Gastroesophageal sphincter (tissue), 4 donors: Measurements from ENCODE around the gene L1CAM. TPM values are rescaled to one million over a fixed set of nuclear protein-coding genes. Genes with fewer than 3 reads are reported as not detected.

Experiments
- ATAC-seq: fragments of 150-250 bp; one replicate; pipeline ENCODE4 v1.9.1; 2016; ENCODE audit warnings: mild to moderate bottlenecking, moderate library complexity
- H3K27ac ChIP-seq, 4 donors: fragments of 200-600 bp; sonication (generic) in 3 of 4; 1 replicate in 3 of 4; 2 replicates in 1 of 4; pipeline ENCODE4 v1.5.1; 2016 to 2019
- H3K27me3 ChIP-seq: fragments of 200-600 bp; sonication (generic); one replicate; pipeline ENCODE4 v1.5.1; 2019
- H3K36me3 ChIP-seq, 2 donors: fragments of 200-600 bp; sonication (generic); one replicate each; pipeline ENCODE4 v1.5.1; 2019; ENCODE audit warnings: control low read depth in 1 of 2
- H3K4me1 ChIP-seq, 3 donors: fragments of 200-600 bp; sonication (generic); 1 replicate in 2 of 3; 2 replicates in 1 of 3; pipeline ENCODE4 v1.5.1; 2016 to 2019; ENCODE audit warnings: control low read depth in 2 of 3
- H3K4me3 ChIP-seq, 2 donors: fragments of 200-600 bp; sonication (generic); one replicate each; pipeline ENCODE4 v1.5.1; 2019; ENCODE audit warnings: mild to moderate bottlenecking in 1 of 2, moderate library complexity in 1 of 2
- H3K9me3 ChIP-seq, 3 donors: fragments of 200-600 bp; sonication (generic); one replicate each; pipeline ENCODE4 v1.5.1; 2017 to 2019; ENCODE audit warnings: control low read depth in 2 of 3
- EP300 ChIP-seq: sonication (generic); formaldehyde crosslinking; IDR thresholded peaks from one replicate; pipeline ENCODE4 v1.6.1; 2017; ENCODE audit warnings: antibody characterized with exemption, mild to moderate bottlenecking
- POLR2A ChIP-seq, 2 donors: fragments of 450-650 bp; IDR thresholded peaks; one replicate each; pipeline ENCODE4 v1.6.1; 2017; ENCODE audit warnings: antibody characterized with exemption in 2 of 2, mild to moderate bottlenecking in 2 of 2, moderate library complexity in 1 of 2
- POLR2AphosphoS5 ChIP-seq: sonication (generic); formaldehyde crosslinking; IDR thresholded peaks from one replicate; pipeline ENCODE4 v1.6.1; 2017; ENCODE audit warnings: antibody characterized with exemption
- WGBS, 2 donors: methylation state at CpG; one replicate each; pipeline ENCODE4 v1.1.5; 2018; ENCODE audit warnings: low coverage in 1 of 2; 5-methylcytosine and 5-hydroxymethylcytosine counted together
- total RNA-seq, 4 donors: library from RNA; depleted of rRNA; stranded (reverse); fragments of >200 nt; gene quantifications; one replicate each; pipeline ENCODE4 v1.1.0, GENCODE V29; 2016
- TF ChIP-seq, protein P1 (sequence below), 4 experiments: fragments of 200-600 bp in 2 of 4; fragments of 450-650 bp in 2 of 4; sonication (generic) in 1 of 4; IDR thresholded peaks; one replicate each; pipeline ENCODE4 v1.5.1; 2017 to 2019; ENCODE audit warnings: antibody characterized with exemption in 4 of 4, mild to moderate bottlenecking in 2 of 4, moderate library complexity in 2 of 4

The L1CAM gene
- total RNA-seq, 4 donors from 2014 or later, result 16.2 to 53.3 (median 26.7) TPM

DNA sequence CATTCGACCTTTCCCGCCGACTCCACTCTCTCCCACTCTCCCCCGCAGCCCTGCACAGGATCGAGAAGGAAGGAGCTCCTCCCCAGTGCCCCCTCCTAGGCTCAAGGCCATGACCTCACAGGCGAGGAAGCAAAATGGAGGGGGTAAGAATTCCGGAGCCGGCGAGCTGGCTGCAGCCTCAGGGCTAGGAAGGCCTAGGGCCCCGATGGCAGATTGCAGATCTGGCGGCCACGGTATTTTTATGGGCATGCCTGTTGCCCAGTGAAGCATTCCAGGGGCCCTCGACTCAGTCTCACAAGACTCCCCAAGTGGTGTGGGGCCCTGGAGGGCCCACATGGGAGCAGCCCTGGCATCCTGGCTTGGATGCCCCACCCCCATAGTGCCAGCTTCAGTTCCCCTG lies 942 bp upstream of the L1CAM start:
- TF ChIP-seq, protein P1, sequence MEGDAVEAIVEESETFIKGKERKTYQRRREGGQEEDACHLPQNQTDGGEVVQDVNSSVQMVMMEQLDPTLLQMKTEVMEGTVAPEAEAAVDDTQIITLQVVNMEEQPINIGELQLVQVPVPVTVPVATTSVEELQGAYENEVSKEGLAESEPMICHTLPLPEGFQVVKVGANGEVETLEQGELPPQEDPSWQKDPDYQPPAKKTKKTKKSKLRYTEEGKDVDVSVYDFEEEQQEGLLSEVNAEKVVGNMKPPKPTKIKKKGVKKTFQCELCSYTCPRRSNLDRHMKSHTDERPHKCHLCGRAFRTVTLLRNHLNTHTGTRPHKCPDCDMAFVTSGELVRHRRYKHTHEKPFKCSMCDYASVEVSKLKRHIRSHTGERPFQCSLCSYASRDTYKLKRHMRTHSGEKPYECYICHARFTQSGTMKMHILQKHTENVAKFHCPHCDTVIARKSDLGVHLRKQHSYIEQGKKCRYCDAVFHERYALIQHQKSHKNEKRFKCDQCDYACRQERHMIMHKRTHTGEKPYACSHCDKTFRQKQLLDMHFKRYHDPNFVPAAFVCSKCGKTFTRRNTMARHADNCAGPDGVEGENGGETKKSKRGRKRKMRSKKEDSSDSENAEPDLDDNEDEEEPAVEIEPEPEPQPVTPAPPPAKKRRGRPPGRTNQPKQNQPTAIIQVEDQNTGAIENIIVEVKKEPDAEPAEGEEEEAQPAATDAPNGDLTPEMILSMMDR (IDR thresholded peaks at IDR 0.05), result no peak
- no peak for TF ChIP-seq EP300
- no peak for TF ChIP-seq POLR2A (IDR thresholded peaks at IDR 0.05)
- TF ChIP-seq POLR2AphosphoS5, result no peak
- Histone ChIP-seq H3K4me3 (no peak overlapping the region), H3K27ac (peak overlapping the region in 2 of 4 donors; percentile 53 to 73), H3K27me3 (peaks cover 52% of the 10 kb centered on the region), H3K9me3 (no peaks in the 10 kb centered on the region), H3K36me3 (no peaks in the 10 kb centered on the region), H3K4me1 (peaks cover 0 to 16% (median 4%) of the 10 kb centered on the region in 3 donors)
- WGBS, 2 donors, result no CpG with 5 or more reads among the region's 13 CpGs
- ATAC-seq, result no peak

DNA sequence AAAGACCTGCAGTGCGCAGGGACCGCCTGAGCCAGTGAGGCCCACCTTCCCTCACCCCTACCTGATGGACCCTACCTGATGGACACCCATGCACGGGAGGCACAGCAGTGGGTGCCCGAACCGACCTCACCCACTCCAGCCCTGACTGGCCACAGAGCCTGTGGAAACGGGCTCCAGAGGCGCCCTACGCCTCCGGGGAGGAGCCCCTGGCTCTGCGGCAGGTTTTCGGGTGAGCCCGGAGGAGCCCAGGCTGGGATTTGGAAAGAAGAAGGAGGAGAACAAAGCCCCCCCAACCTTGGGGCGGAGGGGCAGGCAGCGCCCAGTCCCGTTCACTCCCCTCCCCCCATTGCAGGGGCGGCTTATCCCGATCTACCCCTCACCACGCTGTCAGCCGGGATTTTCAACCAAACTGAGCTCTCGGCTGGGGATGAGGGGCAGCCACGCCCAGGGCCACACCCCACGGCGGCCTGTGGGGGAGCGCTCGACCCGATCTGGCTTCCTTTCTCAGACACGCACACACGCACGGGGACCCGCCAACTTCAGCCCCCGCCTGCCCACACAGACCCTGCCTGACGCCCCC lies 675 bp downstream of the L1CAM start:
- peak overlapping the region in 1 of 2 donors; percentile 42 for H3K4me3 ChIP-seq
- no peaks in the 10 kb centered on the region for H3K36me3 ChIP-seq
- no CpG with 5 or more reads among the region's 32 CpGs for WGBS, 2 donors
- H3K9me3 ChIP-seq, result no peaks in the 10 kb centered on the region
- no peak for ATAC-seq
- peaks cover 68% of the 10 kb centered on the region for H3K27me3 ChIP-seq
- peak overlapping the region in 2 of 4 donors; percentile 24 to 62 for H3K27ac ChIP-seq
- peaks cover 0 to 16% (median 4%) of the 10 kb centered on the region in 3 donors for H3K4me1 ChIP-seq
- no peak for TF ChIP-seq POLR2A (IDR thresholded peaks at IDR 0.05)
- TF ChIP-seq EP300, result no peak
- TF ChIP-seq POLR2AphosphoS5, result no peak
- TF ChIP-seq, protein P1 (IDR thresholded peaks at IDR 0.05), result no peak

DNA sequence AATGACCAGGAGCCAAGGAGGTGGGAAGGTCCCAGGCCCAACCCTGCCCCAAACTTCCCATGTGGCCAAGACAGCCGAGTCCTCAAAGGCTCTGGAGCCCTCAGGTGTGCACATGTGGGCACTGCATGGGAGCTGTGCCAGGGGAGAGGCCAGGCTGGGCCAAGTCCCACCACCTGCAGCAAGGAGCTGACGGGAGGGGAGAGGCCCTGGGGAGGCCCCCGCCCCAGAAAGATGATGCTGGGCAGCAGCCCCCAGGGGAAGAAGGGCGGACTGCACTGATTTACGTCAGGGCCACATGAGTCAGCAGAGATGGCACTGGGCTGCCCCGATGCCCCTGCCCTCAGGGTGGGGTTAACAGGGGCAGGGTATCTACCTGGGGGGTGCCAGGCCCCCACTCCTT lies 1.4 kb downstream of the L1CAM start:
- H3K4me1 ChIP-seq, result peaks cover 0 to 16% (median 4%) of the 10 kb centered on the region in 3 donors
- no peaks in the 10 kb centered on the region for H3K9me3 ChIP-seq
- no peak for TF ChIP-seq POLR2AphosphoS5
- no peak for TF ChIP-seq EP300
- TF ChIP-seq, protein P1 (IDR thresholded peaks at IDR 0.05), result no peak
- H3K36me3 ChIP-seq, result no peaks in the 10 kb centered on the region
- peaks cover 74% of the 10 kb centered on the region for H3K27me3 ChIP-seq
- no CpG with 5 or more reads among the region's 6 CpGs for WGBS, 2 donors
- peak overlapping the region in 1 of 4 donors; percentile 62 for H3K27ac ChIP-seq
- no peak for ATAC-seq
- H3K4me3 ChIP-seq, result peak overlapping the region in 1 of 2 donors; percentile 42

DNA sequence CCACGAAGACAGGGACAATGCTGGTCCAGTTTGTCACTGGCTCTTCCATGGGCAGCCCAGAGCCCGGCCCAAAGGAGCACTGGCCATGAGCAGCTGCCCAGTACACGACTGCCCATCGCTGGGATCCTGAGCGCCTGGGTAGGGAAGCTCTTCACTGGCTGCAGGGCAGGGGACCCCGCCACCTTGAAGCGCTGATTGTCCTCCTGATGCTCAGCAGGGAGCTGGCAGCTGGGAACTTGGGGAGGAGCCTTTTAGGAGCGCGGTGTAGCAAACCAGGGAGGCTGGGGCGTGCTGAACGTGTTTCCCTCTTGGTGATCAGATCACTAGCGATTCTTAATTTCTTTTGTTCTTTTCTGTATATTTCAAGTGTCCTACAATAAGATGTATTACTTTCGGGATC lies 1.8 kb downstream of the L1CAM start:
- no peak for TF ChIP-seq EP300
- TF ChIP-seq POLR2A (IDR thresholded peaks at IDR 0.05), result no peak
- TF ChIP-seq POLR2AphosphoS5, result no peak
- TF ChIP-seq, protein P1 (IDR thresholded peaks at IDR 0.05), result no peak
- Histone ChIP-seq H3K4me3 (peak overlapping the region in 1 of 2 donors; percentile 8), H3K4me1 (peaks cover 0 to 16% (median 4%) of the 10 kb centered on the region in 3 donors), H3K9me3 (no peaks in the 10 kb centered on the region), H3K36me3 (no peaks in the 10 kb centered on the region), H3K27me3 (peaks cover 79% of the 10 kb centered on the region), H3K27ac (peak overlapping the region in 1 of 4 donors; percentile 61)
- WGBS, 2 donors, result 46% methylated on average over 4 of the region's 13 CpGs; no CpG with 5 or more reads in 1 of the 2 donors
- no peak for ATAC-seq
